IPS-20b (cell line): ENCODE measurements around the gene LRCOL1.

ENCODE experiments used
- H3K27ac ChIP-seq: one replicate; pipeline ENCODE4 v1.5.1; 2013; ENCODE audit warnings: low read length
- H3K27me3 ChIP-seq: 2 replicates; pipeline ENCODE4 v1.6.1; 2013; ENCODE audit warnings: mild to moderate bottlenecking, low read length, inconsistent platforms; ENCODE audit not compliant: insufficient read depth
- H3K36me3 ChIP-seq: 2 replicates; pipeline ENCODE4 v1.6.1; 2013; ENCODE audit warnings: low read depth, mild to moderate bottlenecking, inconsistent platforms, low read length, moderate library complexity; ENCODE audit not compliant: insufficient read depth
- H3K4me1 ChIP-seq: 2 replicates; pipeline ENCODE4 v1.6.1; 2013; ENCODE audit warnings: mild to moderate bottlenecking, control low read depth, inconsistent platforms, low read length, moderate library complexity; ENCODE audit not compliant: insufficient read depth
- H3K4me3 ChIP-seq: 2 replicates; pipeline ENCODE4 v1.5.1; 2013; ENCODE audit warnings: mild to moderate bottlenecking, low read length, inconsistent platforms
- H3K9ac ChIP-seq: 2 replicates; pipeline ENCODE4 v1.6.1; 2013; ENCODE audit warnings: low read depth, mild to moderate bottlenecking, inconsistent platforms, low read length, moderate library complexity
- H3K9me3 ChIP-seq: 2 replicates; pipeline ENCODE4 v1.6.1; 2013; ENCODE audit warnings: mild to moderate bottlenecking, low read depth, low read length, inconsistent platforms; ENCODE audit not compliant: insufficient read depth

The LRCOL1 gene

DNA sequence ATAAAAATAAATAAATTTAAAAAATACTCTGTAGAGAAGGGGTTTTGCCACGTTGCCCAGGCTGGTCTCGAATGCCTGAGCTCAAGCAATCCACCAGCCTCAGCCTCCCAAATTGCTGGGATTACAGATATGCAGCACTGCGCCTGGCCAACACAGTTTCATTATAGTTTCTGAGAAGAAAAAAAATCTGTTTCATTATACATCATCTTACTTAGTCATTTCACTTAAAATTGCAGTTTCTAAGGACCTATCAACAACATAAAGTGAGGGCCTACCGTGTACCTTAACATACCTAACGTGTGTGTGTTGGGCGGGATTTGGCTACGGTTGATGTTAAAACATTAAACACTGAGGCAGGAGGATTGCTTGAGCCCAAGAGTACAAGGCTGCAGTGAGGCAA is 36.5 kb upstream of the LRCOL1 start:
- no peak overlapping the region for H3K4me3 ChIP-seq
- no peaks in the 10 kb centered on the region for H3K9me3 ChIP-seq
- peaks cover 92% of the 10 kb centered on the region for H3K36me3 ChIP-seq
- no peak overlapping the region for H3K9ac ChIP-seq
- H3K4me1 ChIP-seq: no peaks in the 10 kb centered on the region
- H3K27ac ChIP-seq: no peak overlapping the region
- no peaks in the 10 kb centered on the region for H3K27me3 ChIP-seq

DNA sequence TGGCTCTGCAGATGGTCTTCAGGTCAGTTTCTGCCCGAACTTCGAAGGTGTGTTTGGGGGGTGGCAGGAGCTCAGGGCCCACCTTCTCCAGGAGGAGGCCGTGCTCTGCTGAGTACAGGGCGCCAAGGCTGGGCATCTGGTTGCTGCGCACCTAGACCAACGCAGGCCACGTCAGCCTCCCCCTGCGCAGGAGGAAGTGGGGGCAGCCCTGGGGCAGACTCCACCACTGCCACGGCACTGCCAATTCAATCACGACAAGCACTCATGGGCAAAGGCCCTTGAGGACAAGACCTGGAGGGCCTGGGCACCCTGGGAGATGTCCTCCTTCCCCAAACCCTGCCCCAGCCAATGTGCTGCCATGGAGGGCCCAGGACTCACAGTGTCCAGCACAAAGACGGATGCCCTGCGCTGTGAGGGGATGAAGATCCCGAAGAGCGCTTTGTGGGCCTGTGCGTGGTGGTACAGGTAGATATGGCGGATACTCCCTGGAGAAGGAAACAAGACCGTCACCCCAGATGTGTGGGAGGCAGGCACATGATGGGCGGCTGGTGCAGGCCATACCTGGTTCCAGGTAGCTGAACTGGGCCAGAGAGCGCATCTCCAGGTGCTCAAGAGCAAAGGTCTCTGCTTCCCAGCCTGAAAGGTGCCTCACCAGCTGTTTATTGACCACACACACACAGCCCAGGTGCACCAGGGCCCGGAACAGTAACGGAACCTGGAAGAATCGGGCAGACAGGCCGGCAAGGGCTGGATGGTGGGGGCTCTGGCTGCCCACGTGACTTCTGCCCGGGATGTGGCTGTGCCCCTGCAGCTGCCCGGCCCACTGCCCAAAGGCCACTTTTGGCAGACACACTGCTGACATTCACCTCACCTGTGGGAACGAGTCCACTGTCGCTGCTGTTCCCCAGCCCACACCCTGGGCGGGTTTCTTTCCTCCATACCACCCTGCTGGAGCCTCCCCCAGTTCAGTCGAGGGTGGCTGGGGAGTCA is 32.8 kb upstream of the LRCOL1 start:
- Histone ChIP-seq H3K9ac (no peak overlapping the region), H3K36me3 (peaks cover 90% of the 10 kb centered on the region), H3K9me3 (no peaks in the 10 kb centered on the region), H3K4me1 (no peaks in the 10 kb centered on the region), H3K27me3 (no peaks in the 10 kb centered on the region), H3K27ac (no peak overlapping the region), H3K4me3 (no peak overlapping the region)

DNA sequence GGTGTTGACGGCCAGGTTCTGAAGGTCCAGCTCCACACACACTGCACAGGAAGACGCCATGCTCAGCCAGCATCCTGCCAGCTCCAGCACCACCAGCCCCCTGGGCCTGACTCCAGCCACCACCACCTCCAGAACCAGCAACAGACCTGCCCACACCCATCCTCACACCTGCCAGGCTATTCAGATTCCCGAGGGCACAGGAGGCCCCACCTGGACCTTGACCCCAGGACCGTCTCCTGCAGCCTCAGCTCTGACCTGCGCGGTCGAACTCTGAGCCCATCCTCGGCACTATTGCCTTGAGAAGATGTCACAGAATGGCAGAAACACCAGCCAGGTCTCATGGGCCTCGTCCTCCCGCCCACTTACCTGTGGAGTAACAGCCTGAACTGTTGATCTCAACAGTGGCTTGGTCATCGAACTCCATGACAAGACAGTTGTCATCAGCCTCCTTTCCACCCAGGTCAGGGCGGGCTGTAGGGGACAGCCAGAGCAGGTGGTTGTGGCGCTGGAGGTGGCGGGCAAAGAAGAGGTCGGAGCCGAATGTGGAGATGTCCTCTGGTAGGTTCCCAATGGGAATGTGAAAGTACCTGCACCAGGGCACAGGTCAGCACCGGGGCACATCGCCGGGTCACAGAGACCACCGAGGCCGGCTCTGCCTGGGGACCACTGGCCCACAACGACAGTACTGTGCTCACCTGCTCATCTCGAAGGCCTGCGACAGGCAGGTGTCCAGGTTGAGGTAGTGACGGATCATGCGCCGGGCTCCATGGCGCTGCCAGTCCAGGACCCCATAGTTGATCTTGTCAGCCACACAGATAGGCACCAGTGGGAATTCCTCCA is 31.6 kb upstream of the LRCOL1 start:
- H3K4me1 ChIP-seq: no peaks in the 10 kb centered on the region
- H3K36me3 ChIP-seq: peaks cover 90% of the 10 kb centered on the region
- no peak overlapping the region for H3K4me3 ChIP-seq
- no peak overlapping the region for H3K27ac ChIP-seq
- H3K9ac ChIP-seq: no peak overlapping the region
- H3K27me3 ChIP-seq: no peaks in the 10 kb centered on the region
- no peaks in the 10 kb centered on the region for H3K9me3 ChIP-seq

DNA sequence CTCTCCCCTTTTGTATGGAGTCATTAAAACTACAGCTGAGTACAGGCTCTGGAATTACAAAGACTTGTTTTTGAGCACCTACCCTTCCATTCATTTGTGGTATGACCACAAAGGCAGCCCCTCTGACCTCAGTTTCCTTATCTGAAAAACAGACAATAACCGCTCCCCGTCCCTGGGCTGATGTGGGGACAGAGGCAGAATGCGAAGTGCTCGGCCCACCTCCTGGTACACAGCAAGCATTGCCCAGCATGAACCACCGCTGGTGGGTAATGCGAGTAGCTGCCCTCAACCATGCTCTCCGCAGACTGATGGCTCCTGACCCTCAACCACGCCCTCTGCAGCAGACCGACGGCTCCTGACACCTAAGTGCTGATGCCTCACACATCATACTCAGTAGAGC is 30.6 kb upstream of the LRCOL1 start:
- no peak overlapping the region for H3K9ac ChIP-seq
- H3K4me1 ChIP-seq: no peaks in the 10 kb centered on the region
- no peaks in the 10 kb centered on the region for H3K9me3 ChIP-seq
- no peak overlapping the region for H3K27ac ChIP-seq
- no peaks in the 10 kb centered on the region for H3K27me3 ChIP-seq
- no peak overlapping the region for H3K4me3 ChIP-seq
- H3K36me3 ChIP-seq: peaks cover 92% of the 10 kb centered on the region

DNA sequence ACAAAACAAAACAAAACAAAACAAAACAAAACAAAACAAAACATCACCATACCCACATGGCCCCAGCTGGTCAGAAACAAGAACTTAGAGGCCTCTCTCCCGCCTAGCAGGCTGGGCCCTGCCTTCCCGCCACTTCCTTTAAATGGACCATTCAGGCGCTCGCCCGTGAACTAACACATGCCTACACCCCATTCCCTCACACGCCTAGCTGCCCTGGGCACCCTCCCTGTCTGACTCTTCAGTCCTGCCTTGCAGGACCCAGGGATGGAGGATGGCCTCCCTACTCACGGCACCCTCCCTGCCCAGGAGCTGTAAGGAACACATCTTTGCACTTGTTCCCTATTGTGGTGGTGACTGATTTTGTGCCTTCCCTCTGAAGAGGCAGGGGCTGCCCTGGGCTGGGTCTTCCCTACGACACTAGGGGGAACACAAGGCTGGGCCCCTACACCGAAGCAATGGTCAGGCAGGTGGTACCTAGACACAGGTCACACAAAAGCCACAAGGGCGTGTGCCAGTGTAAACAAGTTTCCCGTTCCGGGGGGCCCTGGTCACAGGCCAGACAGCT is 29.7 kb upstream of the LRCOL1 start:
- Histone ChIP-seq H3K27me3 (no peaks in the 10 kb centered on the region), H3K4me1 (no peaks in the 10 kb centered on the region), H3K4me3 (no peak overlapping the region), H3K36me3 (peaks cover 92% of the 10 kb centered on the region), H3K9me3 (no peaks in the 10 kb centered on the region), H3K9ac (no peak overlapping the region), H3K27ac (no peak overlapping the region)

DNA sequence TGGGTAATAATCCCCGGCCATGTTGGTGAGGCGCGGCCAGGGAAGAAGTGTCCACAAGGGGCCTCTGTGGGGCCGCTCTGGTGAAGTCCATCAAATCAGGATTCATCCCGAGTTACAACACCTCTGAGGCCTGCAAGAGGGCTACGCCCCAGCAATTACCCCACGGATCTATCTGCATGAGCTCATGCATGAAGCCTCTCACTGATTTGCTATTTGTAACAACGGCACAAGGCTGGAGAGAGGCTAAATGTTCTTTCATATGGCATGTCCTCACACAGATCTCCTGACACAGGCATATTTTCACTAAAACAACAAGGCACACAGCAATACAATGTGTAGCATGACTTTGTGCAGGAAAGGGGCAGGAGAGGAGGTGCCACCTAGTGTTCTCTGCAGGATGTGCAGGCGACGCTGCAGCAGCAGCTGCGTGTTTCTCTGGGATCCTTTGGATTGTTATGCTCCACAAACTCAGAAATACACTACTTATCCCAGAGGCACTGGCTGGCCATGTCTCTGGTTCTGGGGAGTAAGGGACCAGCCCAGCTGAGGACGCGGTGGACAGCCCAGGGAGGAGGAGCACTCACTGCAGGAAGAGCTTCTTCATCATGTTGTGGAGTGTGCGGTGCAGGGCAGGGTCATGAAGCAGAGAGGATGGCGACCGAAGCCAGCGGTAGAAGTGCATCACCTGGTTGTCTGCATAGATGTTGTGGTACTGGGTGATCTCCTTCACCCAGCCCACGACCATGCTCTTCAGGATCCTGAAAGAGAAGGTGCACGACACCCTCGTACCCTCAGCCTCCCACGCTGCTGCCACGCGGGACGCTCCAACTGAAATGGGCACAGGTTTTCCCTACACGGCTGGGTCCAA is 28.4 kb upstream of the LRCOL1 start:
- Histone ChIP-seq H3K36me3 (peaks cover 98% of the 10 kb centered on the region), H3K9ac (no peak overlapping the region)

DNA sequence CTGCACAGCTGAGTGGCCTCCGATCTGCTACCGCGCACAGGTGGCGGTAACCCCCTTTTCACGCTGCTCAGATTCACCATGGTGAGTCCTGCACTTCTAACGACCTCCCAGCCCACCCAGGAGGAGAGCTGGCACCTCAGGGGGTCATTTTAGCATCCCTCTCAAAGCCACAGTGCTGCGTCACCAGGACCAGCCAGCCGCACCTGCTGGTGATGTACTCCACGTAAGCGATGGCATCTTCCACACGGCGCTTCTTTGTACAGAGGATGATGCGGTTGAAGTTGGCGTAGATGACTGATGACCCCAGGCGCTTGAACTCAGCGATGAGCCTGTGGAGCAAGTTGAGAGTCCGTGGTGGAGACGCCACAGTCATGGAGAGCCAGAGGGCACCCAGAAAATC is 27.4 kb upstream of the LRCOL1 start:
- peaks cover 98% of the 10 kb centered on the region for H3K36me3 ChIP-seq
- no peak overlapping the region for H3K9ac ChIP-seq
- no peak overlapping the region for H3K4me3 ChIP-seq
- H3K9me3 ChIP-seq: no peaks in the 10 kb centered on the region
- no peak overlapping the region for H3K27ac ChIP-seq
- H3K4me1 ChIP-seq: no peaks in the 10 kb centered on the region
- no peaks in the 10 kb centered on the region for H3K27me3 ChIP-seq

More for the DNA sequence above, 28.4 kb upstream of the LRCOL1 start:
- Histone ChIP-seq H3K4me3 (no peak overlapping the region), H3K4me1 (no peaks in the 10 kb centered on the region), H3K27me3 (no peaks in the 10 kb centered on the region), H3K27ac (no peak overlapping the region), H3K9me3 (no peaks in the 10 kb centered on the region)

DNA sequence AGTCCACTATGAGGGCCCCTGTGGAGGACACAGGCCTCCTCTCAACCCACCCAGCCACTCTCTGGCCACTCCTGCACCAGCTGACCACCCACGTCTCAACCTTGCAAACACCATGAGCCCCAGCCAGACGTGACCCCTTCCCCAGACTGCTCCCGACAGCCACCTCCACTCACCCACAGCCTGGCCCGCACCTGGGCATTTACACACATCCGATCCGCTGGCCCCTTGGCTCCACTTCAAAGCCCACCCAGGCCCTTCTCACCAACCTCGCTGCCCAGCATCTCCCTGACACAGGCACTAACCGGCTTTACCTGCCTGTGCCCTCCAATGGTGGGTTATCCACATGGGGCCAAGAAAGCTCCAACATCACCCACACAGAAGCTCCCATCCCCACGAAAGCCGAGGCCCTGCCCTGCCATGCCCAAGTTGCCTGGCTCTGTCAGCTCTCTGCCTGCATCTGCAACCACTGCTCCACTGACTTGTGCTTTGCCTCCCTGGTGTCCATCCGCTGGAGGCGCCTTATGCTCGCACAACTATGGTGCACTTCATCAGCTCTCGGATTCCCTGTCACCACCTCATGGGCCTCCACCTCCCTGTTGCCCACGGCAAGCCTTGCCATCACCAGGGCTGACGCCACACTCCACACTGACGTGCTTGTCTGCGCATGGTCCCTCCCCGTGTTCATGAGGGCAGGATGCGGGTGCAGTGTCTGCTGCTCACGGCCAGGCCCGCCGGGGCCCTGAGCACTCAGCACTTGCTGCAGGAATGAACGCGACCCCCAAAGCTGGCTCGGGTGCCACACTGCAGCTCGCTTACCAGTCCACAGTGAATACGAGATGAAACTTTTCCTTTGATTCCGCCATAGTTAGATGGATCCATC is 24.9 kb upstream of the LRCOL1 start:
- no peaks in the 10 kb centered on the region for H3K27me3 ChIP-seq
- H3K9me3 ChIP-seq: no peaks in the 10 kb centered on the region
- H3K4me3 ChIP-seq: no peak overlapping the region
- peaks cover 98% of the 10 kb centered on the region for H3K36me3 ChIP-seq
- no peak overlapping the region for H3K27ac ChIP-seq
- H3K4me1 ChIP-seq: no peaks in the 10 kb centered on the region
- H3K9ac ChIP-seq: no peak overlapping the region

DNA sequence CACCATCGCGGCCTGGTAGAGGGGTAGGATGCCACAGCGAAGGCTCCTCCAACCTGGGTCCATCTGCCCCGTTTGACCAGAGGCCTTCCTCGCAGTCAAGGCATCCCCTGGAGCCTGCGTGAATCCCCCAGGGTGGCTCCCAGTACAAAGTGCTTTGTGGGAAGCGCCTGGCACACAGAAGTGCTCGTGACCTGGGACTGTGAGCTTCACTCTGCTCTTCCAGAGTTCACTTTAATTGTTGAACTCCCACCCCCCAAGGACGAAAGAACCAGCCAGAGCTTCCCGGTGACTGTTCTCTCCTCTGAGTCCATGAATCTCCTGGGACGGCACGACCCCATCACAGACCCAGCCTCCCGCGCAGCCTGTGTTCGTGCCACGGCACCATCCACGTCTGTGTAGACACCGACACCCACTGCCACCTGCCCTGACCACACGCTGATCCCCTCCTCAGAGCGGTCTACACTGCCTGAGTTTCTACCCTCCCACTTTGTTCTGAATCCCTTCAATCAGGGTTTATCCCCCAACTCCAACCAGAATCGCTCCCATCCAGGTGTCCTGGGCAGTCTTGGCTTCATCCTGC is 24.1 kb upstream of the LRCOL1 start:
- H3K9ac ChIP-seq: no peak overlapping the region

DNA sequence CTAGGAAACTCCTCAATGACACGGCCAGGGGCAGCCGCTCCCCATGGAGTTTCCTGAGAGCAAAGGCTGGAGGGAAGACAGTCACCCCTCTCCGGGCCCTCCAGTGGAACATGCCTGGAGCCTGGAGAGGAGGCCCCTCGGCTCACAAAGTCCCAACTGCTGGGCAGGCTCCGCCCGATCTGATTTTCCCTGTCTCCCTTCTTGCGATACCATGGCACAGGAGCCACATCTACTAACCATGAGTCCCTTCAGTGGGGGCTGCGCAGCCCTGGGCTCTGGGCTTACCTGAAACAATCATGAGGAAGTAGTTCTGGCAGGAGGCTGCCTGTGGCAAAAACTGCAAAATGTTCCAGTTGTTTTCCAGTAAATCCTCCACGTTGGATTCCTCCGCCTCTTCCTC is 23.5 kb upstream of the LRCOL1 start:
- no peaks in the 10 kb centered on the region for H3K4me1 ChIP-seq
- H3K36me3 ChIP-seq: peaks cover 100% of the 10 kb centered on the region
- H3K9ac ChIP-seq: no peak overlapping the region
- H3K27me3 ChIP-seq: no peaks in the 10 kb centered on the region
- no peak overlapping the region for H3K4me3 ChIP-seq
- H3K27ac ChIP-seq: no peak overlapping the region
- no peaks in the 10 kb centered on the region for H3K9me3 ChIP-seq

More for the DNA sequence above, 24.1 kb upstream of the LRCOL1 start:
- Histone ChIP-seq H3K4me1 (no peaks in the 10 kb centered on the region), H3K4me3 (no peak overlapping the region), H3K36me3 (peaks cover 100% of the 10 kb centered on the region), H3K27me3 (no peaks in the 10 kb centered on the region), H3K27ac (no peak overlapping the region), H3K9me3 (no peaks in the 10 kb centered on the region)
